A549 treated with DMSO at 1 μM for 4 hours (cell line): ENCODE results near the gene MYL12A. TPM values are rescaled to one million over a fixed set of nuclear protein-coding genes. Genes with fewer than 3 reads are reported as not detected.

Experiments
- total RNA-seq: library from RNA; stranded (reverse); fragments of 200-300 nt; extraction: Qiagen RNA extraction; gene quantifications from 5 replicates; pipeline ENCODE4 v1.2.3, GENCODE V29; 2022; ENCODE audit warnings: low read depth

The MYL12A gene
- 272 to 322 TPM (median 322 TPM) in 5 replicates for total RNA-seq

GRCh38 chr18:3247240-3248061 is at the start of gene MYL12A:
Gene MYL12A, plus strand, starts transcription at chr18:3247801. Its CDS starts 5,447 bp downstream, at chr18:3253248.

GRCh38 chr18:3219631-3220335 is 27.8 kb upstream of the MYL12A start, which contains the start of gene MYOM1:
Gene MYOM1, minus strand, starts transcription at chr18:3219968. Its CDS starts 4,745 bp downstream, at chr18:3215223.

GRCh38 chr18:3261373-3262233 is 14.0 kb downstream of the MYL12A start, which contains the start of gene MYL12B:
Gene MYL12B, plus strand, starts transcription at chr18:3262133. Its CDS starts 10,766 bp downstream, at chr18:3272899.

Other genes starting within 250 kb of the MYL12A start
- gene LPIN2, start 234.7 kb upstream of the MYL12A start, total RNA-seq, result 13.5 to 16.7 TPM (median 15.6 TPM) in 5 replicates
- 0.11 to 0.22 TPM (median 0.15 TPM) in 5 replicates for gene MYOM1, start 27.8 kb upstream of the MYL12A start, total RNA-seq
- gene MYL12B, start 14.3 kb downstream of the MYL12A start, total RNA-seq, result 381 to 420 TPM (median 390 TPM) in 5 replicates
- 126 to 170 TPM (median 162 TPM) in 5 replicates for gene TGIF1, start 202.4 kb downstream of the MYL12A start, total RNA-seq